ENCODE data around the gene TBC1D5.

DNA sequence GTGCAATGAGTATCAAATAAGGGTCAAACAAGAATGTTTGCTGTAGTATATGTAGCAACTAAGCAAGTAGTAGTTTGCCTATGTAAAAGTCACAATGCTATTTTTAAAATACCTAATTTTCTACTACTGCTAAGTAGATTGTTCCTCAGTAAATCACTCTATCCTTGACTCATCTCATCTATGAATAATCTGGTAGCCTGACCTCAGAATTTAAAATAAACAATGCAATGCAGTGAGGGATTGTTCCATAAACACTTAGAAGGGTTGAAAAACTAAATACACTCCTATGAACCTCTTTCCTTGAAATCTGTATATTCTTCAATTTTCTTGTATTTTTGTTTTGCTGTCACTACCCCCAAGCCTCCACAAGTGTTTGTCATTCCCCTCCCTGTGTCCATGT is 253.3 kb downstream of the TBC1D5 start:
- no peak for TF ChIP-seq POLR2A (IDR thresholded peaks at IDR 0.05)
- TF ChIP-seq, protein P1, sequence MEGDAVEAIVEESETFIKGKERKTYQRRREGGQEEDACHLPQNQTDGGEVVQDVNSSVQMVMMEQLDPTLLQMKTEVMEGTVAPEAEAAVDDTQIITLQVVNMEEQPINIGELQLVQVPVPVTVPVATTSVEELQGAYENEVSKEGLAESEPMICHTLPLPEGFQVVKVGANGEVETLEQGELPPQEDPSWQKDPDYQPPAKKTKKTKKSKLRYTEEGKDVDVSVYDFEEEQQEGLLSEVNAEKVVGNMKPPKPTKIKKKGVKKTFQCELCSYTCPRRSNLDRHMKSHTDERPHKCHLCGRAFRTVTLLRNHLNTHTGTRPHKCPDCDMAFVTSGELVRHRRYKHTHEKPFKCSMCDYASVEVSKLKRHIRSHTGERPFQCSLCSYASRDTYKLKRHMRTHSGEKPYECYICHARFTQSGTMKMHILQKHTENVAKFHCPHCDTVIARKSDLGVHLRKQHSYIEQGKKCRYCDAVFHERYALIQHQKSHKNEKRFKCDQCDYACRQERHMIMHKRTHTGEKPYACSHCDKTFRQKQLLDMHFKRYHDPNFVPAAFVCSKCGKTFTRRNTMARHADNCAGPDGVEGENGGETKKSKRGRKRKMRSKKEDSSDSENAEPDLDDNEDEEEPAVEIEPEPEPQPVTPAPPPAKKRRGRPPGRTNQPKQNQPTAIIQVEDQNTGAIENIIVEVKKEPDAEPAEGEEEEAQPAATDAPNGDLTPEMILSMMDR (IDR thresholded peaks at IDR 0.05), result no peak
